A375 (cell line): Measurements from ENCODE around the gene MMP7. TPM values are rescaled to one million over a fixed set of nuclear protein-coding genes. Genes with fewer than 3 reads are reported as not detected.

Experiments
- total RNA-seq: library from RNA; depleted of rRNA; stranded (reverse); fragments of >200 nt; shearing (Covaris generic); gene quantifications from 2 replicates; pipeline ENCODE4 v1.2.3, GENCODE V29; 2014; rRNA removed

MMP7 gene, protein sequence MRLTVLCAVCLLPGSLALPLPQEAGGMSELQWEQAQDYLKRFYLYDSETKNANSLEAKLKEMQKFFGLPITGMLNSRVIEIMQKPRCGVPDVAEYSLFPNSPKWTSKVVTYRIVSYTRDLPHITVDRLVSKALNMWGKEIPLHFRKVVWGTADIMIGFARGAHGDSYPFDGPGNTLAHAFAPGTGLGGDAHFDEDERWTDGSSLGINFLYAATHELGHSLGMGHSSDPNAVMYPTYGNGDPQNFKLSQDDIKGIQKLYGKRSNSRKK
- total RNA-seq, result not detected in 2 replicates

DNA sequence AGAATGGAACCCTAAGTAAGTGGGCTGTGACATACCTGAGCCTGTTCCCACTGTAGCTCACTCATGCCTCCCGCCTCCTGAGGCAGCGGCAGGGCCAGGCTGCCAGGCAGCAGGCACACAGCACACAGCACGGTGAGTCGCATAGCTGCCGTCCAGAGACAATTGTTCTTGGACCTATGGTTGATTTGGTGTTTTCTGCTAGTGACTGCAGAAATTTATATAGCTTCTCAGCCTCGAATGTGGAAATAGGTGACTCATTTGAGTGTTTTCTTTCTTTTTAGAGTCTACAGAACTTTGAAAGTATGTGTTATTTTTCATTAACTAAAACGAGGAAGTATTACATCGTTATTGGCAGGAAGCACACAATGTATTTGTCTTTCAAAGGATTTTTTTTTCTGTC is at the start of gene MMP7:
MMP7 (minus strand) TSS at position 190 of the 400 bp plus-strand sequence; CDS start at position 143, 47 bp downstream.

Other genes starting within 250 kb of the MMP7 start
- 1.4 and 1.9 TPM in 2 replicates for gene BIRC3, start 213.3 kb downstream of the MMP7 start, total RNA-seq
- gene BIRC2, start 183.5 kb downstream of the MMP7 start, total RNA-seq, result 38.1 and 41.2 TPM in 2 replicates
- gene TMEM123, start 78.0 kb downstream of the MMP7 start, total RNA-seq, result 69.4 and 71.6 TPM in 2 replicates
- gene MMP20, start 94.6 kb upstream of the MMP7 start, total RNA-seq, result not detected in 2 replicates
- not detected in 2 replicates for gene MMP27, start 175.0 kb upstream of the MMP7 start, total RNA-seq
- gene MMP8, start 194.2 kb upstream of the MMP7 start, total RNA-seq, result 0.72 and 1.2 TPM in 2 replicates
- 0.19 and 0.72 TPM in 2 replicates for gene MMP10, start 249.9 kb upstream of the MMP7 start, total RNA-seq